Myocyte (in vitro differentiated cells): ENCODE results near the gene INSM1. TPM values are rescaled to one million over a fixed set of nuclear protein-coding genes. Genes with fewer than 3 reads are reported as not detected.
"Not testable (repeated sequence)": the region's sequence is repeated elsewhere in the genome, so short reads cannot be mapped to it uniquely, and the experiment has no call there.

Experiments
- DNase-seq: peaks from one replicate; pipeline ENCODE4 v3.0.0-alpha.2; 2012; ENCODE audit warnings: low read depth
- polyA plus RNA-seq: library from polyadenylated mRNA; unstranded; fragments of >200 nt; gene quantifications from one replicate; pipeline ENCODE4 v1.2.1, GENCODE V29; 2012; ENCODE audit warnings: missing spikeins
- total RNA-seq: library from RNA; depleted of rRNA; stranded (reverse); fragments of >200 nt; gene quantifications from 2 replicates; pipeline ENCODE4 v1.2.3, GENCODE V29; 2014

INSM1 gene, protein sequence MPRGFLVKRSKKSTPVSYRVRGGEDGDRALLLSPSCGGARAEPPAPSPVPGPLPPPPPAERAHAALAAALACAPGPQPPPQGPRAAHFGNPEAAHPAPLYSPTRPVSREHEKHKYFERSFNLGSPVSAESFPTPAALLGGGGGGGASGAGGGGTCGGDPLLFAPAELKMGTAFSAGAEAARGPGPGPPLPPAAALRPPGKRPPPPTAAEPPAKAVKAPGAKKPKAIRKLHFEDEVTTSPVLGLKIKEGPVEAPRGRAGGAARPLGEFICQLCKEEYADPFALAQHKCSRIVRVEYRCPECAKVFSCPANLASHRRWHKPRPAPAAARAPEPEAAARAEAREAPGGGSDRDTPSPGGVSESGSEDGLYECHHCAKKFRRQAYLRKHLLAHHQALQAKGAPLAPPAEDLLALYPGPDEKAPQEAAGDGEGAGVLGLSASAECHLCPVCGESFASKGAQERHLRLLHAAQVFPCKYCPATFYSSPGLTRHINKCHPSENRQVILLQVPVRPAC
- total RNA-seq: not detected in 2 replicates
- not detected for polyA plus RNA-seq

- no peak for DNase-seq
Measured at GRCh38 chr20:20367575-20368417, at the start of gene INSM1. TSS of gene INSM1 (plus strand) at chr20:20368104. CDS start at chr20:20368268, 164 bp downstream.

GRCh38 chr20:20318365-20319161 lies 49.3 kb upstream of the INSM1 start:
- no peak for DNase-seq

DNA sequence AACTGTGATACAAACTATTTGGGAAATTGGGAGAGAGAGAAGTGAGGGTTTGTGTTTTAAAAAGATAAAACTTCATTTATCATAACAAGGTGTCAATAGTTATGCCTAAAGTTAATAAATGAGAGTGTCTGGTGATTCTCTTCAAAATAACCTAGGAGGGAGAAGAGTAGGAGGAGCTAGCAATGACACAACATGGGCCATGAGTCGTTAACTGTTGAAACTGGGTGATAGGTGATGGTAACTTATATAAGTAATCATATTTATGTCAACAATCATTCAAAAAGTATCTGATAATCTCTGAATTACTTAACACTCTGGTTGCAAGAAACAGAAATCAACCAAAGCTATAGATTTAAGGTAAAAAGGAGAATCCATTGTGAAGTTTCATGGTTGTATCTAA lies 46.8 kb upstream of the INSM1 start:
- DNase-seq: no peak

GRCh38 chr20:20321917-20322316 lies 46.0 kb upstream of the INSM1 start:
- no peak for DNase-seq

DNA sequence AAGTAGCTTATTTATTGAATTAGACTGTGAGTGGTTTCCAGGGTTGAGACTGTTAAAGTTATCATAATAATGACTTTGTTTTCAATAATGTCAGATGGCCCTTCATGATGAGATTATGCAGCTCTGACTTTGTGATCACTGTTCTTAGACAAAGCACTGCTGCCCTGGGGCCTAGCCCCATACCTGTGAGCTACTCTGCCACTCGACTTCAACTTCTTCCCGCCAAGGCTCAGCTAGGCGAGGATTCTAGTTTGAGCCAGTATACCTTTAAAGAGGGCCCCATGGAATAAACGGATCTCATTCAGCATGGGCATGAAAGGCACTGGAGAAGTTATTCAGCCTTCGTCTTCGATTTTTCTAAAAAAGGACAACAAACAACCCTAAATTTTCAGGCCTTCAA lies 45.0 kb upstream of the INSM1 start:
- DNase-seq: no peak

DNA sequence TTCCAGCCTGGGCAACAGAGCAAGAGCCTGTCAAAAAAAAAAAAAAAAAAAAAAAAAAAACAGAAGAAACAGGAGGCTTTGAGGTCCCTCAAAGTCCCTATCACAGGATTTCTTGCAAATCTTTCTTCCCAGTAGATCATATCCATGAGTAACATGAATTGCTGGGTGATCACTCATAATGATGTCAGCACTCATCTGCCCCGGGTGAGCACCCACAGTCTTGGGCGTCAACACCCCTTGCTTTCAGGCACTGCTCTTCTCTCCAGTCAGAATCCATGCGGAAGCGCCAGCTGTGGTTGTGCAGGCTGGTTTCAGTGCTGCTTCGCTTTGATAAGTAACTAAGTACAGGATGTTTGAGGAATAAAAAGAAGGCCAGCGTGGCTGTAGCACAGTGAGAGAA lies 40.2 kb upstream of the INSM1 start:
- DNase-seq: no peak

GRCh38 chr20:20329564-20329963 lies 38.3 kb upstream of the INSM1 start:
- DNase-seq: no peak

DNA sequence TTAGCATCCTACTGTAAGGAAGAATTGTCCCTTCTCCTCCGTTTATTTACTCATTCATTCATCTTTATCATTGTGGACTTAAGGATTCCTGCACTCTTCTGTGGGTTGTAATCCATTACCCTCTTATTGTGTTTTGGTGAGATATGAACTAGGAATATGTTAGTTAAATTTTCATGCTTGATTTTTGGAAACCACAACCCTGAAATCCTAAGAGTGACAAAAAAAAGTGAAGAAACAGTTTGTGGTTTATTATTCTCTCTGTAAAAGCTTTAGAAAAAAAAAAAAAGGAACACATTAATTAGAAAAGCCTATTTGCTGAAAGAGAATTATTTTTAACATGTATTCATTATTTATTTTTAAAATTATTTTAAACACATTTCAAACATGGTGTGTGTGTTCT lies 36.7 kb upstream of the INSM1 start:
- DNase-seq: no peak

DNA sequence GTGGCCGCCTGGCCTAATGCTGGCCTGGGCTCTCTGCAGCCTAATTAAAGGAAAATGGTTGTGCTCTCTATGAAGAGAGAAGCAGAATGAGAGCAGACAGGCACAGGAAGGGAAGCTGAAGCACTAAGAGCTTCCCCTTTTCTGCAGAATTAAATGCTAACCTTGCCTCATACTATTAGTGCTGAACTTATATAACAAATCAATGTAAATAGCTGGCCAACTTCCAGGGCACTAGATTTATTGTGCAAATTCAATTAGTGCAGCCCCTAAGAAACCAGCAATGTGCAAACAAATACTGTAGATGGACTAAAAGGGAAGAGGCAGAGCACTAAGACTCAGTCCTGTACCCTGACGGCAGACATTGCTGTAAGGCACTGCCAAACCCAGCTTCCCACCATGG lies 36.1 kb upstream of the INSM1 start:
- no peak for DNase-seq

DNA sequence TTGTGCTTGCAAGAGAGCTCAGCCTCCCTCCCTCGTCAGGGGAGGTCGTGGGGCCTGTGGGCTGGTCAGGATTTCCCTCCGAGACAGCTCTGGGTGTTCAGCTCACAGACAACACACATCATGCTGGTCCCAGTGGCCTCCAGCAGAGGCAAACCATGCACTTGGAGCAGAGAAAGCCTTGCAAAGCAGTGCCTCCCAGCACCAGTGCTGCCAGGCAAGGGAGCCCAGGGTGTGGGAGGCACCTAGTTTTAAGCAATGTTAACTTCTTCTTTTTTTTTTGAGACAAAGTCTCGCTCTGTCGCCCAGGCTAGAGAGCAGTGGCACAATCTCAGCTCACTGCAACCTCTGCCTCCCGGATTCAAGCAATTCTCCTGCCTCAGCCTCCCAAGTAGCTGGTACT lies 34.0 kb upstream of the INSM1 start:
- DNase-seq: no peak

- no peak for DNase-seq
Measured at GRCh38 chr20:20334489-20334888, 33.4 kb upstream of the INSM1 start.

DNA sequence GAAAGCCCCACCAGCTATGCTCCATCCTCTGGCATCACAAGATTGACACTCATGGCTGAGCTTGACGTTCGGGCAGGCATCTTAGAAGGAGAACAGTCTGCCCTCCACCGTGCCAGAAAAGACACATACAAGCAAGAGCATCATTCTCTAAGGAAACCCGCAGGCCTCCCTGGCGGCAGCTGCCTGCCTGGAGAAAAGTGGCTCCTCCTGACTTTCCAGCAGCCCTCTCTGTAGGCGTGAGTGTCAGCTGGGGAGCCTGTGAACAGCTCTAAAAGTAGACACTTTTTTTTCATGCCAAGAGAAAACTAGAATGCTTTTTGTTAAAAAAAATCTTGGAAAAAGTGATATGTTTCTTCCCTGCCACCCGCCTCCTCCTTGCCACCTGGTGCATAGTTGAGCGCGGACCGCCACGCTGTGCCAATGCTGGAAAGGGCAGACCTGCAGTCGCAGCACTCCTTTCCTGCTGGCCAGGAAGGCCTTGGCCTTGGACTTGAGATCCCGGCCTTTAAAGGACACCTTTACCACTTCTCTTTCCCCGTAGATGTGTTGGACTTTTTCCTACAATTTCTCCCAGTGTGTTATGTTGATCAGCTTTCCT lies 29.7 kb upstream of the INSM1 start:
- no peak for DNase-seq

GRCh38 chr20:20340443-20340842 lies 27.5 kb upstream of the INSM1 start:
- DNase-seq: no peak

GRCh38 chr20:20341371-20341770 lies 26.5 kb upstream of the INSM1 start:
- no peak for DNase-seq

DNA sequence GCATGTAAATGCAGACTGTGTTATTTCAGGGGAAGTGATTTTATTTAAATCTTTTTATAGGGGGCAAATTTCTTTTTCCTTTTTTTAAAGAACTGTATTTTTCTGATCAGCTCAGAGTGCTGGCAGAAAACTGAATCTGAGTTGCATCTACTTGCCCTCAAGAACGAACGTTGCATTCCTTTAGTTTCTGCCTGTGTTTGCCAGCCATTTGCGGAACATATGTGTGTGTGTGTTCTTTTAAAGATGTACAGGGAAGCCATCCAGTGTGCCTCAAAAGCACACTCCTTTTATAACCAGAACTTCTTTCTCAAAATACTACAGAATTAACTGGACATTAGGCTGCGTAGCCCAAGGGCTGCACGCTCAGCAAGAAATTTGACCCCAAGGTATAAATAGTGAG lies 25.8 kb upstream of the INSM1 start:
- no peak for DNase-seq

- no peak for DNase-seq
Measured at GRCh38 chr20:20343932-20344331, 24.0 kb upstream of the INSM1 start.

- DNase-seq: no peak
Measured at GRCh38 chr20:20344476-20344875, 23.4 kb upstream of the INSM1 start.

GRCh38 chr20:20353576-20353975 lies 14.3 kb upstream of the INSM1 start:
- DNase-seq: no peak

- DNase-seq: not testable (repeated sequence)
Measured at GRCh38 chr20:20355503-20355902, 12.4 kb upstream of the INSM1 start.

DNA sequence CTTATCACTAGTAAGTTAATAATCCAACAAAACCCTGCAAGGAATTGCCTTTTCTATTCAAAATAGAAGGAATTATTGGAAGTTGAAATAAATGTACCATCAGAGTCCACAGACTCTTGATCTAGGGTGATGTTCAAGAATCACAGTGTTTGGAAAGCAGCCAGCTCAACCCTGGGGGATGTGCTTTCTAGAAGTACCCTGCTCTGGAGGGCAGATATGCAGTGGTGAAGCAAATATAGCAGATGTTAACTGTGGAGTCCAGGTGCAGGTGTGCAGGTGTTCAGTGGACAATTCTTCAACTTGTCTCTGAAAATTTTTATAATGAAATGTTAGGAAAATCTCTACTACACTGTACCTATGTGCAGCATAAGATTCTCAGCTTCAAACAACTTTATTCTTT lies 9.1 kb upstream of the INSM1 start:
- DNase-seq: no peak

GRCh38 chr20:20359628-20360027 lies 8.3 kb upstream of the INSM1 start:
- no peak for DNase-seq
